AG04450 (cell line): ENCODE data around the gene ELAPOR2. TPM values are rescaled to one million over a fixed set of nuclear protein-coding genes. Genes with fewer than 3 reads are reported as not detected.
"Not testable (repeated sequence)": the region's sequence is repeated elsewhere in the genome, so short reads cannot be mapped to it uniquely, and the experiment has no call there.

Source experiments
- CTCF ChIA-PET: fragments of 300-600, 350-600 bp; formaldehyde crosslinking; extraction: SDS; loops from one replicate; lab custom pipeline; 2022; ENCODE audit warnings: antibody characterized with exemption, inconsistent platforms; lab: Charles Lee
- POLR2A ChIA-PET: fragments of 350-600 bp; formaldehyde crosslinking; extraction: SDS; loops from one replicate; lab custom pipeline; 2021; ENCODE audit warnings: antibody characterized with exemption, inconsistent platforms; lab: Yijun Ruan, JAX
- DNase-seq: peaks from one replicate; pipeline ENCODE4 v3.0.0-alpha.2; 2011; ENCODE audit warnings: low read depth, low spot score
- H3K27ac ChIP-seq: one replicate; pipeline ENCODE4 v1.5.1; 2012; ENCODE audit warnings: low read depth, low read length, control low read depth
- H3K27me3 ChIP-seq: one replicate; pipeline ENCODE4 v1.6.0; 2012; ENCODE audit warnings: low read length; ENCODE audit not compliant: control insufficient read depth, insufficient read depth
- H3K4me3 ChIP-seq: 2 replicates; pipeline ENCODE4 v1.5.1; 2011; ENCODE audit warnings: mild to moderate bottlenecking, low read depth, low read length, control low read depth
- H3K9me3 ChIP-seq: 2 replicates; pipeline ENCODE4 v1.5.1; 2012; ENCODE audit warnings: low read length; ENCODE audit not compliant: control insufficient read depth, insufficient read depth
- CTCF ChIP-seq: IDR thresholded peaks from 2 replicates; pipeline ENCODE4 v1.5.1; 2011; ENCODE audit warnings: low read depth, low read length, control low read depth, inconsistent platforms
- polyA plus RNA-seq: library from polyadenylated mRNA; depleted of rRNA; stranded (reverse); fragments of >200 nt; gene quantifications from 2 replicates; pipeline ENCODE4 v1.2.3, GENCODE V29; 2011

Gene ELAPOR2
- polyA plus RNA-seq, 1 experiment, result 3.9 TPM

GRCh38 chr7:87039691-87040299, 19.7 kb downstream of the ELAPOR2 start:
- H3K9me3 ChIP-seq, CTCF ChIA-PET, DNase-seq, H3K27me3 ChIP-seq, POLR2A ChIA-PET, H3K27ac ChIP-seq: not testable (repeated sequence)
- peak overlapping the region; percentile 32 for H3K4me3 ChIP-seq

- no peak for TF ChIP-seq CTCF
- peak overlapping the region; percentile 18 for H3K4me3 ChIP-seq
- no peak for DNase-seq
- H3K27me3 ChIP-seq, result no peaks in the 10 kb centered on the region
- POLR2A ChIA-PET, result no interaction called here
- no peak overlapping the region for H3K27ac ChIP-seq
- CTCF ChIA-PET, result no interaction called here
- H3K9me3 ChIP-seq, result no peaks in the 10 kb centered on the region
Observed at GRCh38 chr7:87038993-87039690, 20.3 kb downstream of the ELAPOR2 start.

DNA sequence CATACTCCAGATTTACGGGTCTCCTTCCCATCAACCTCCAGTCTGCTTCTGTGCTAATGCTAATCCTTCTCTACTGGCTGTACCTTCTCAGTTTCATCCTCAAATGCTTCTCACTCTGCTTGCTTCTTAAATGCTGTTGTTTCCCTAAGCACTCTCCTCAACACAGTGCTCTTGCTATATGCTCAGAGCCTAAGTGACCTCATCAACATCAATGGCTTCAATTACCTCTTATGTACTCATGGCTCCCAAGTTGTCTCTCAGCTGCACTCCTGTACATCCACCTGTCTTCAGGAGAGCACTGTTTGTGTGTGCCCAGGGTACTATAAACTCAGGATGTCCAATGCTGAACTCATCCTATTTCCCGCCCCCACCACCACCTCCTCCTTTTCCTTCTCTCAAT, 22.5 kb downstream of the ELAPOR2 start:
- no peak for DNase-seq
- Histone ChIP-seq H3K27ac (no peak overlapping the region), H3K27me3 (no peaks in the 10 kb centered on the region), H3K9me3 (no peaks in the 10 kb centered on the region), H3K4me3 (no peak overlapping the region)
- ChIA-PET CTCF (no interaction called here), POLR2A (no interaction called here)
- no peak for TF ChIP-seq CTCF

- TF ChIP-seq CTCF, result no peak
- no peak for DNase-seq
- ChIA-PET CTCF (no interaction called here), POLR2A (no interaction called here)
- Histone ChIP-seq H3K9me3 (no peaks in the 10 kb centered on the region), H3K4me3 (no peak overlapping the region), H3K27ac (no peak overlapping the region), H3K27me3 (no peaks in the 10 kb centered on the region)
Observed at GRCh38 chr7:87032604-87033339, 26.7 kb downstream of the ELAPOR2 start.

GRCh38 chr7:87029078-87029477, 30.4 kb downstream of the ELAPOR2 start:
- Histone ChIP-seq H3K9me3 (no peaks in the 10 kb centered on the region), H3K27ac (no peak overlapping the region), H3K27me3 (no peaks in the 10 kb centered on the region), H3K4me3 (no peak overlapping the region)
- POLR2A ChIA-PET, result no interaction called here
- no peak for DNase-seq
- no peak for TF ChIP-seq CTCF
- CTCF ChIA-PET, result no interaction called here
